ENCODE measurements around the gene SPI1. TPM values are rescaled to one million over a fixed set of nuclear protein-coding genes. Genes with fewer than 3 reads are reported as not detected.

SPI1 gene
- total RNA-seq, 1 donor from 2014 or later: not detected

DNA sequence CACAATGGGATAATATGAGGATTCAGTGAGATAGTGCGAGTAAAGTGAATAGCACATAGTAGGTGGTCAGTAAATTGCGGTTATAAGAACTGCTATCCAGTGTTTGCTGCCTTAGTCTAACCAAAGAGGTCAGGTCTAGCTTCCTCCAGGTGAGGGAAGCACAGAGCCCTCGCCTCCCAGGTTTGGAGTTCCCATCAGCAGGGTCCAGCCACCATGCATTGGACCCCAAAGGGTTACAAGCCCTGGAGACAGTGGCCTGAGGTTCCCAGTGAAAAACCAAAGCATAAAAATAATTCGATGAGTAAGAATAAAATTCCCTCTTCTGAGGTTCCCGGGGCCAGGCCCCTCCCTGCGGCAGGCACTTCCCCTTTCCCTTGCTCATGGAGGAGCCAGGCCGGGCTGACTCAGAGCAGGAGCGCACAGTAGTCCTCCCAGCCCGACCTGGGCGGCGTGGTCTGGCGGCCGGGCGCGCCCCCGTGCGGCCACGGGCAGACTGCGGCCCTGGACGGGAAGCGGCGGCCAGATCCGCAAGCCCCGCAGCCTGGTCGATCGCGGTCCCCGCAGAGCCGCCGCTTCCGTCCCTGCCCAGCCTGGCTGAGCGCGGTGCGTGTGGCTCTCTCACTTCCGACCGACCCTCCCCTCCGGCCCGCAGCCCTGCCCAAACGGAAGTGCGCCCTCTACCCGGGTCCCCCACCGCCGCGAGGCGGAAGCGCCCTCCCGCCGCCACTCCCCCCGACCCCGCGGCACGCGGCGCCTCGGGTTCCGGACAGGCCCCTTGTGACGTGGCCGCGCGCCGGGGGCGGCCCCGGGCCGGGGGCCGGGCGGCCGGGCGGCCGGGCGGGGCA lies 29.6 kb upstream of the SPI1 start, which contains the start of gene SLC39A13:
TSS of gene SLC39A13 (plus strand) at position 845 of the 845 bp plus-strand sequence. CDS start 1,505 bp downstream, outside the sequence.
- Mint-ChIP-seq H3K9me3 (no peaks in the 10 kb centered on the region), H3K4me1 (peaks cover 19% of the 10 kb centered on the region), H3K27me3 (ENCODE audit: low read depth) (no peaks in the 10 kb centered on the region), H3K27ac (ENCODE audit: unreplicated experiment) (peak within 1 kb of the TSS; percentile 94), H3K36me3 (ENCODE audit: low read depth) (no peaks in the 10 kb centered on the region), H3K4me3 (peak within 1 kb of the TSS; percentile 92)
- DNase-seq (ENCODE audit: low read depth, low spot score): peak; percentile 97
- TF ChIP-seq, protein P1, sequence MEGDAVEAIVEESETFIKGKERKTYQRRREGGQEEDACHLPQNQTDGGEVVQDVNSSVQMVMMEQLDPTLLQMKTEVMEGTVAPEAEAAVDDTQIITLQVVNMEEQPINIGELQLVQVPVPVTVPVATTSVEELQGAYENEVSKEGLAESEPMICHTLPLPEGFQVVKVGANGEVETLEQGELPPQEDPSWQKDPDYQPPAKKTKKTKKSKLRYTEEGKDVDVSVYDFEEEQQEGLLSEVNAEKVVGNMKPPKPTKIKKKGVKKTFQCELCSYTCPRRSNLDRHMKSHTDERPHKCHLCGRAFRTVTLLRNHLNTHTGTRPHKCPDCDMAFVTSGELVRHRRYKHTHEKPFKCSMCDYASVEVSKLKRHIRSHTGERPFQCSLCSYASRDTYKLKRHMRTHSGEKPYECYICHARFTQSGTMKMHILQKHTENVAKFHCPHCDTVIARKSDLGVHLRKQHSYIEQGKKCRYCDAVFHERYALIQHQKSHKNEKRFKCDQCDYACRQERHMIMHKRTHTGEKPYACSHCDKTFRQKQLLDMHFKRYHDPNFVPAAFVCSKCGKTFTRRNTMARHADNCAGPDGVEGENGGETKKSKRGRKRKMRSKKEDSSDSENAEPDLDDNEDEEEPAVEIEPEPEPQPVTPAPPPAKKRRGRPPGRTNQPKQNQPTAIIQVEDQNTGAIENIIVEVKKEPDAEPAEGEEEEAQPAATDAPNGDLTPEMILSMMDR (conservative IDR thresholded peaks at IDR 0.05): peak; percentile 89

DNA sequence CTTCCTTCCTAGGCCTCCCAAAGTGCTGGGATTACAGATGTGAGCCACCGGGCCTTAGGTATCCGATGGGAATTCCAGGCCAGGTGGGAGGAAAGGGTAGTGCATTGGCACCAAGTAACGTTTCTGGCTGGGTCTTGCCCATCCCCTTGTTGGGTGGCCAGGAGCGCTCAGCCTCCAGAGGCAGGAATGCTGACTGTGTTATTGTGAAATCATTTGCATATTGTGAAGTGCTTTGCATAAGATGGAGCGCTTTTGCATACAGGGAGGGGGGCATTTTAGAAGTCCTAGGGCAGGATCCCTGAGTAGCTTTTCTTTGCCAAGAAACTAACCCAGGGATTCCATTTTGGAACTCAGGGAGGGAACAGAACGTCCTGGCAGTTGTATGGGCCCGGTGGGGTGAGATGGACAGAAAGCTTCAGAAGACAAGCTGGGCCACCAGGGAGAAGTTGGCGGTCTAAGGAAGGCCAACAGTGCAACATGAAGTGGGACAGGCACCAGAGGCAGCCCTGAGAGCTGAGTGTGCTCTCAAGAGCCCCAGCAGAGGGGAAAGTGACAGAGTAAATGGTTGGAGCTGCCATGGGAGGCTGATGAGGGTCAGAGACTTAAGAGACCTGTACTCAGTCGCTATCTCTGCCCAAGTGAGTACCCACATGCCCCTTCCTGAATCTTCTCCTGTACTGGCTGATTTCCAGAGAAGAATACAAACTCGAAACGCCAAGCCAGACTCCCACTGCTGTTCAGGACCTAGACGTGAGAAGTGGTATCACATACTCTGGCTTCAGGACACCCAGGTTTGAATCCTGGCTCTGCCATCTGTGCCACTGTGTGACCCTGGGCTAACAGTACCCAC lies 28.8 kb upstream of the SPI1 start:
- peaks cover 19% of the 10 kb centered on the region for H3K4me1 Mint-ChIP-seq
- H3K9me3 Mint-ChIP-seq: no peaks in the 10 kb centered on the region
- no peaks in the 10 kb centered on the region for H3K27me3 Mint-ChIP-seq (ENCODE audit: low read depth)
- DNase-seq (ENCODE audit: low read depth, low spot score): no peak
- H3K27ac Mint-ChIP-seq (ENCODE audit: unreplicated experiment): peak overlapping the region; percentile 94
- TF ChIP-seq, protein P1 (conservative IDR thresholded peaks at IDR 0.05): no peak
- no peaks in the 10 kb centered on the region for H3K36me3 Mint-ChIP-seq (ENCODE audit: low read depth)
- peak overlapping the region; percentile 92 for H3K4me3 Mint-ChIP-seq

DNA sequence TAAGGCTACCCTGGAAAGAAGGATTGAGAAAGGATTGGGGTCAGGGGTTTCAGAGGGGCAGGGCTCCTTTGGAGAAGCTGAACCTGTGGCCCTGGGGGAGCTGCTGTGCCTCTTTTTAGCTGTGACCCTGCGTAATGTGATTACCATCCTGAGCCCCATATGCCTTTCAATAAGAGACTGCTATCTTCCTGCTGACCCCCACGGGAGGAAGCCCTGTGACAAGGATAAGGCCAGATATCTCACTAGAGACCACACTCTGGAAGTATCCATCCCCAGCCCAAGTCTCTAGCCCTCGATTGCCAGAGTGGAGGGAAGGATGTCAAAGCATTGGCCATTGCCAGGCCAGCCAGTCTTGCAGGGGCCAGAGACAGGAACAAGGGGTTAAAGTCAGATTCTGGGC lies 25.2 kb upstream of the SPI1 start:
- no peak overlapping the region for H3K4me3 Mint-ChIP-seq
- TF ChIP-seq, protein P1 (conservative IDR thresholded peaks at IDR 0.05): no peak

DNA sequence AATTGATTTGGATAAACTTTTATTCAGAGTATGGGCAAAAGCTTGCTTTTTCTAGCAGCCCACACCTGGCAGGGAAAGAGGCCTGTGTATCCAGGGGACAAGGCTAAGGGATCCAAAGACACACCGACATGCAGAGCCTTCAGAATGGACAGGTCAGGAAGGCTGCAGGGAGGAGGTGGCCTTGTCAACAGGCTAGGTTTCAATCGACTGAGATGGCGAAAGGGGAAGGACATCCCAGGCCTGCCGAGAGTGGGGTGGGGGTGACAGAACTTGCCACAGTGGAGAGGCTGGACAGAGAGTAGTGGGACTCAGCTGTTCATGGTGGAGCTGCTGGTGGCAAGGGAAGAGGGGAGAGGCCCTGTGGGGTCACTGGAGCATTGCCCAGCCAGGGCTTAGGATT lies 24.8 kb upstream of the SPI1 start:
- Mint-ChIP-seq H3K9me3 (no peaks in the 10 kb centered on the region), H3K36me3 (ENCODE audit: low read depth) (no peaks in the 10 kb centered on the region), H3K27ac (ENCODE audit: unreplicated experiment) (peak overlapping the region; percentile 22), H3K4me3 (no peak overlapping the region), H3K4me1 (peaks cover 21% of the 10 kb centered on the region), H3K27me3 (ENCODE audit: low read depth) (no peaks in the 10 kb centered on the region)
- no peak for DNase-seq (ENCODE audit: low read depth, low spot score)
- TF ChIP-seq, protein P1 (conservative IDR thresholded peaks at IDR 0.05): no peak

More for the DNA sequence above, 25.2 kb upstream of the SPI1 start:
- Mint-ChIP-seq H3K27me3 (ENCODE audit: low read depth) (no peaks in the 10 kb centered on the region), H3K9me3 (no peaks in the 10 kb centered on the region), H3K4me1 (peaks cover 21% of the 10 kb centered on the region), H3K27ac (ENCODE audit: unreplicated experiment) (peak overlapping the region; percentile 22), H3K36me3 (ENCODE audit: low read depth) (no peaks in the 10 kb centered on the region)
- DNase-seq (ENCODE audit: low read depth, low spot score): no peak

DNA sequence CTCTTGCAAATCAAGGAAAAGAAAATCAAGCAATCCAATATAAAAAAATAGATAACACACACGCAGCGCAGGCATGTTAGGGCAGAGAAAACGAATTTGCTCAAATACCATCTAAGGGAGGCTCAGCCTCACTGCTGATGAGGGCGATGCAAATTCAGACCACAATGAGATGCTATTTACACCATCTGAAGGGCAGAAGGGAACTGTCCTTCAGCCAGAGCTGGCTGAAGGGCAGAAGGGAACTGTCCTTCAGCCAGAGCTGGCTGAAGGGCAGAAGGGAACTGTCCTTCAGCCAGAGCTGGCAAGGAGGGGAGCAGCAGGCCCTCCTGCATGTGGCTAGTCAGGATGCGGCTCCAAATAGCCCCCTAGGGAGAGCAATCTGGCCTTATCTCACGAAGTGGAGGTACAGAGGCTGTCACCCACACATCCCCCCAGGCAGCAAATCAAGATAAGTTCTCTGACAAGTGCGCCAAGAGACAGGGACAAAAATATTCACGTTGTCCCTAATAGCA lies 22.5 kb upstream of the SPI1 start:
- H3K9me3 Mint-ChIP-seq: no peaks in the 10 kb centered on the region
- H3K27me3 Mint-ChIP-seq (ENCODE audit: low read depth): no peaks in the 10 kb centered on the region
- no peak overlapping the region for H3K27ac Mint-ChIP-seq (ENCODE audit: unreplicated experiment)
- no peaks in the 10 kb centered on the region for H3K36me3 Mint-ChIP-seq (ENCODE audit: low read depth)
- H3K4me3 Mint-ChIP-seq: peak overlapping the region; percentile 43
- DNase-seq (ENCODE audit: low read depth, low spot score): no peak
- TF ChIP-seq, protein P1 (conservative IDR thresholded peaks at IDR 0.05): no peak
- H3K4me1 Mint-ChIP-seq: peaks cover 9% of the 10 kb centered on the region
